ENCODE measurements around the gene RSPO4. TPM values are rescaled to one million over a fixed set of nuclear protein-coding genes. Genes with fewer than 3 reads are reported as not detected.

The RSPO4 gene
- total and polyA plus RNA-seq, 2 of the 8 experiments (the other 6 are each of a cell fraction or from before 2014, with no cell fraction given) = 3.4 to 6.4 TPM

DNA sequence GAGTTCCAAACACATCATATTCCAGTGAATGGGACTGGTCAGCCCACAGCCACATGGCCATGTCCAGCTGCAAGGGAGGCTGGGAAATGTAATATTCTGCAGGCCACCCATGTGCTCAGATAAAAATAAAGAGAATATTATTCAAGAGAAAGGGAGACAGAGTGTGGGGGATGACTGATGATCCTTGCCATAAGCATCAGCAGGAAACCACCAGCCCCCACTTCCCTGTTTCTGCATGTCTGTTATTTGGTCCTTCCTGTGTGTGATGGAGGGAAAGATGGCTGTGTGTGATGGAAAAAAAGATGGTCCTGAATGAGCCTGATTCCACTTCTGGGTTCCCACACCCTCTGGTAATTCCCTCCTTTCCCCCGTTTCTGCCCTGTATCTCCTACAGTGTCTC lies 13.1 kb upstream of the RSPO4 start (continued):
- TF ChIP-seq RAD21 (IDR thresholded peaks at IDR 0.05 in 1 of 2, conservative IDR thresholded peaks at IDR 0.05 in 1 of 2; ENCODE audit: low read depth in 2 of 2, low read length in 2 of 2) = no peak
- TF ChIP-seq GABPA (IDR thresholded peaks at IDR 0.05; ENCODE audit: borderline replicate concordance, insufficient read depth, low read length) = no peak
- no peak for TF ChIP-seq SP1 (IDR thresholded peaks at IDR 0.05; ENCODE audit: low read depth, low read length)
- no peak for TF ChIP-seq RBBP5 (IDR thresholded peaks at IDR 0.05; ENCODE audit: borderline replicate concordance, low read depth, low read length)
- no peak for TF ChIP-seq KDM5A (IDR thresholded peaks at IDR 0.05; ENCODE audit: low read length)
- TF ChIP-seq SUZ12 (IDR thresholded peaks at IDR 0.05; ENCODE audit: low read length) = no peak
- no peak for TF ChIP-seq TCF12 (IDR thresholded peaks at IDR 0.05; ENCODE audit: low read depth, low read length)
- TF ChIP-seq CEBPB (IDR thresholded peaks at IDR 0.05; ENCODE audit: low read depth, low read length) = no peak
- TF ChIP-seq, protein P1, sequence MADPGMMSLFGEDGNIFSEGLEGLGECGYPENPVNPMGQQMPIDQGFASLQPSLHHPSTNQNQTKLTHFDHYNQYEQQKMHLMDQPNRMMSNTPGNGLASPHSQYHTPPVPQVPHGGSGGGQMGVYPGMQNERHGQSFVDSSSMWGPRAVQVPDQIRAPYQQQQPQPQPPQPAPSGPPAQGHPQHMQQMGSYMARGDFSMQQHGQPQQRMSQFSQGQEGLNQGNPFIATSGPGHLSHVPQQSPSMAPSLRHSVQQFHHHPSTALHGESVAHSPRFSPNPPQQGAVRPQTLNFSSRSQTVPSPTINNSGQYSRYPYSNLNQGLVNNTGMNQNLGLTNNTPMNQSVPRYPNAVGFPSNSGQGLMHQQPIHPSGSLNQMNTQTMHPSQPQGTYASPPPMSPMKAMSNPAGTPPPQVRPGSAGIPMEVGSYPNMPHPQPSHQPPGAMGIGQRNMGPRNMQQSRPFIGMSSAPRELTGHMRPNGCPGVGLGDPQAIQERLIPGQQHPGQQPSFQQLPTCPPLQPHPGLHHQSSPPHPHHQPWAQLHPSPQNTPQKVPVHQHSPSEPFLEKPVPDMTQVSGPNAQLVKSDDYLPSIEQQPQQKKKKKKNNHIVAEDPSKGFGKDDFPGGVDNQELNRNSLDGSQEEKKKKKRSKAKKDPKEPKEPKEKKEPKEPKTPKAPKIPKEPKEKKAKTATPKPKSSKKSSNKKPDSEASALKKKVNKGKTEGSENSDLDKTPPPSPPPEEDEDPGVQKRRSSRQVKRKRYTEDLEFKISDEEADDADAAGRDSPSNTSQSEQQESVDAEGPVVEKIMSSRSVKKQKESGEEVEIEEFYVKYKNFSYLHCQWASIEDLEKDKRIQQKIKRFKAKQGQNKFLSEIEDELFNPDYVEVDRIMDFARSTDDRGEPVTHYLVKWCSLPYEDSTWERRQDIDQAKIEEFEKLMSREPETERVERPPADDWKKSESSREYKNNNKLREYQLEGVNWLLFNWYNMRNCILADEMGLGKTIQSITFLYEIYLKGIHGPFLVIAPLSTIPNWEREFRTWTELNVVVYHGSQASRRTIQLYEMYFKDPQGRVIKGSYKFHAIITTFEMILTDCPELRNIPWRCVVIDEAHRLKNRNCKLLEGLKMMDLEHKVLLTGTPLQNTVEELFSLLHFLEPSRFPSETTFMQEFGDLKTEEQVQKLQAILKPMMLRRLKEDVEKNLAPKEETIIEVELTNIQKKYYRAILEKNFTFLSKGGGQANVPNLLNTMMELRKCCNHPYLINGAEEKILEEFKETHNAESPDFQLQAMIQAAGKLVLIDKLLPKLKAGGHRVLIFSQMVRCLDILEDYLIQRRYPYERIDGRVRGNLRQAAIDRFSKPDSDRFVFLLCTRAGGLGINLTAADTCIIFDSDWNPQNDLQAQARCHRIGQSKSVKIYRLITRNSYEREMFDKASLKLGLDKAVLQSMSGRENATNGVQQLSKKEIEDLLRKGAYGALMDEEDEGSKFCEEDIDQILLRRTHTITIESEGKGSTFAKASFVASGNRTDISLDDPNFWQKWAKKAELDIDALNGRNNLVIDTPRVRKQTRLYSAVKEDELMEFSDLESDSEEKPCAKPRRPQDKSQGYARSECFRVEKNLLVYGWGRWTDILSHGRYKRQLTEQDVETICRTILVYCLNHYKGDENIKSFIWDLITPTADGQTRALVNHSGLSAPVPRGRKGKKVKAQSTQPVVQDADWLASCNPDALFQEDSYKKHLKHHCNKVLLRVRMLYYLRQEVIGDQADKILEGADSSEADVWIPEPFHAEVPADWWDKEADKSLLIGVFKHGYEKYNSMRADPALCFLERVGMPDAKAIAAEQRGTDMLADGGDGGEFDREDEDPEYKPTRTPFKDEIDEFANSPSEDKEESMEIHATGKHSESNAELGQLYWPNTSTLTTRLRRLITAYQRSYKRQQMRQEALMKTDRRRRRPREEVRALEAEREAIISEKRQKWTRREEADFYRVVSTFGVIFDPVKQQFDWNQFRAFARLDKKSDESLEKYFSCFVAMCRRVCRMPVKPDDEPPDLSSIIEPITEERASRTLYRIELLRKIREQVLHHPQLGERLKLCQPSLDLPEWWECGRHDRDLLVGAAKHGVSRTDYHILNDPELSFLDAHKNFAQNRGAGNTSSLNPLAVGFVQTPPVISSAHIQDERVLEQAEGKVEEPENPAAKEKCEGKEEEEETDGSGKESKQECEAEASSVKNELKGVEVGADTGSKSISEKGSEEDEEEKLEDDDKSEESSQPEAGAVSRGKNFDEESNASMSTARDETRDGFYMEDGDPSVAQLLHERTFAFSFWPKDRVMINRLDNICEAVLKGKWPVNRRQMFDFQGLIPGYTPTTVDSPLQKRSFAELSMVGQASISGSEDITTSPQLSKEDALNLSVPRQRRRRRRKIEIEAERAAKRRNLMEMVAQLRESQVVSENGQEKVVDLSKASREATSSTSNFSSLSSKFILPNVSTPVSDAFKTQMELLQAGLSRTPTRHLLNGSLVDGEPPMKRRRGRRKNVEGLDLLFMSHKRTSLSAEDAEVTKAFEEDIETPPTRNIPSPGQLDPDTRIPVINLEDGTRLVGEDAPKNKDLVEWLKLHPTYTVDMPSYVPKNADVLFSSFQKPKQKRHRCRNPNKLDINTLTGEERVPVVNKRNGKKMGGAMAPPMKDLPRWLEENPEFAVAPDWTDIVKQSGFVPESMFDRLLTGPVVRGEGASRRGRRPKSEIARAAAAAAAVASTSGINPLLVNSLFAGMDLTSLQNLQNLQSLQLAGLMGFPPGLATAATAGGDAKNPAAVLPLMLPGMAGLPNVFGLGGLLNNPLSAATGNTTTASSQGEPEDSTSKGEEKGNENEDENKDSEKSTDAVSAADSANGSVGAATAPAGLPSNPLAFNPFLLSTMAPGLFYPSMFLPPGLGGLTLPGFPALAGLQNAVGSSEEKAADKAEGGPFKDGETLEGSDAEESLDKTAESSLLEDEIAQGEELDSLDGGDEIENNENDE (IDR thresholded peaks at IDR 0.05; ENCODE audit: insufficient replicate concordance, low read length) = no peak

Data from H1 (cell line).